Activated CD8-positive, alpha-beta memory T cell treated with anti-CD3 and anti-CD28 coated beads, Interleukin-2, amount 10 ng/mL, durations not matched to agents 7 days and 5 days (primary cell): ENCODE measurements around the gene DCTD. TPM values are rescaled to one million over a fixed set of nuclear protein-coding genes. Genes with fewer than 3 reads are reported as not detected.

Experiments used
- ATAC-seq: fragments of 150-1000 bp; cut with Tn5 transposase; one replicate; pipeline ENCODE4 v1.10.0; 2021; ENCODE audit warnings: moderate library complexity
- CTCF ChIA-PET: fragments of 350-600 bp; sonication (Branson Sonifier 250); formaldehyde crosslinking; loops from one replicate; lab custom pipeline; 2021; ENCODE audit warnings: antibody characterized with exemption; lab: Charles Lee
- DNase-seq: peaks from one replicate; pipeline ENCODE4 v3.0.0-alpha.2; 2020
- H3K27ac Mint-ChIP-seq: one replicate; pipeline ENCODE4 v1.8.0; 2021; ENCODE audit warnings: mild to moderate bottlenecking, mixed read lengths
- H3K27me3 Mint-ChIP-seq: one replicate; pipeline ENCODE4 v1.8.0; 2021; ENCODE audit warnings: mixed read lengths
- H3K36me3 Mint-ChIP-seq: one replicate; pipeline ENCODE4 v1.8.0; 2021; ENCODE audit warnings: mild to moderate bottlenecking, mixed read lengths
- H3K4me1 Mint-ChIP-seq: one replicate; pipeline ENCODE4 v1.8.0; 2021; ENCODE audit warnings: mixed read lengths
- H3K4me3 Mint-ChIP-seq: one replicate; pipeline ENCODE4 v1.8.0; 2021; ENCODE audit warnings: mild to moderate bottlenecking, moderate library complexity, mixed read lengths
- H3K9me3 Mint-ChIP-seq: one replicate; pipeline ENCODE4 v1.8.0; 2022; ENCODE audit warnings: low read depth, mixed read lengths
- total RNA-seq, 2 experiments: library from RNA; stranded (reverse); gene quantifications; one replicate each; pipeline ENCODE4 v1.2.3, GENCODE V29; 2021

The DCTD gene
- total RNA-seq, 2 experiments from 2014 or later, result 66.6 to 85.1 TPM

DNA sequence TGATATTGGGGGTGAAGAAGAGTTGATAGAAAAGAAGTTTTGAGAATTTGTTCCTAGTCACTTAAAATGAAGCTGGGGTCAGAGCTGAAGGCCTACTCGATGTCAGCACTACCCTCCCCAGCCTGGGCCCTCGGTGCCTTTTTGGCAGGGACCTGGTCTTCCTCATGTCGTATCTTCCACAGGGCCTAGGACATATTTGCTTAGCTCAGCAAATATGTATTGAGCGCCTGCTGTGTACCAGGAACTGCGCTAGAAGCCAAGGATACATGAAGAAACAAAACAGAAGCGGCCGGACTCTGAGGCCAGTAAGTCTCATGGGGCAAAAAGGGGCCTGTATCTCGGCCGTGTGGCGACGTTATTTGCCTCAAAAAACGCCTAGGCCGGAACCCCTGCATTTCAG is 44.3 kb downstream of the DCTD start:
- no peaks in the 10 kb centered on the region for H3K4me1 Mint-ChIP-seq
- H3K36me3 Mint-ChIP-seq, result no peaks in the 10 kb centered on the region
- no peak overlapping the region for H3K27ac Mint-ChIP-seq
- no peak overlapping the region for H3K4me3 Mint-ChIP-seq
- DNase-seq, result no peak
- no peaks in the 10 kb centered on the region for H3K27me3 Mint-ChIP-seq
- H3K9me3 Mint-ChIP-seq, result no peaks in the 10 kb centered on the region
- no peak for ATAC-seq
- CTCF ChIA-PET, result no interaction called here

DNA sequence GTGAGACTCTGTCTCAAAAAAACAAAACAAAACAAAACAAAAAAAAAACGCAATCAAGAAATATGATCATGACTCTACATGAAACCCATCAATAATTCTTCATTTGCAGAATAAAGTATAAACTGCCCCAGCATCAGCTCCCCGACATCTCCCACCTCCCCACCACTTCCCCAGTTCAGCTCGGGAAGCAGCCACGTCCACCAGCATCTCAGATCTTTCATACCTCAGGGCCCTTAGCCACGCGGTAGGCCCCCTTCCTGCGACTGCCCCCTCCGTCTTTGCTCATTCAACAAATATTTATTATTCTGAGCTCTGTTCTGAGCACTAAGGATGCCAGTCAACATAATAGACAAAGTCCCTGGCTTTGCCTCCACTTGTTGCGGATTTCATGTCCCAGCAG is 45.6 kb downstream of the DCTD start:
- Mint-ChIP-seq H3K36me3 (no peaks in the 10 kb centered on the region), H3K9me3 (no peaks in the 10 kb centered on the region), H3K4me1 (no peaks in the 10 kb centered on the region), H3K27ac (no peak overlapping the region), H3K27me3 (no peaks in the 10 kb centered on the region), H3K4me3 (no peak overlapping the region)
- DNase-seq (no peak), ATAC-seq (no peak)
- CTCF ChIA-PET, result no interaction called here

DNA sequence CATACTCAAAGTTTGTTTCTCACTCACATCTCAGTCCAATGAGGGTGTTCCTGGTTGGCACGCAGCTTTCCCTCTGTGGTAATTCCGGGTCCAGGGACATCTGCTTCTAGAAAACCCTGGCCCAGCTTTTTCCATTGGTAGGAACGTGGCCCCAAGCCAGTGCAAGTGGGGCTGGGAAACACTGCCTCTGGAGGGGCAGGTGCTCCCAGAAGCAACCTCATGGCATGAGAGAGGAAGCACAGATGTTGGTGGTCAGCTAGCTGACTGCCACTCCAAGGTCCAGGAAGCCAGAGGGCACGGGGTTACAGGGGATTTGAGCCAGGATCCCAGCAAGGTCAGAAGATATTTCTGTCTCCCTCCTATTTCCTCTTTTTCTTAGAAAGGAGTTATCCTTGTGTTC is 47.5 kb downstream of the DCTD start:
- ATAC-seq (no peak), DNase-seq (no peak)
- no peaks in the 10 kb centered on the region for H3K27me3 Mint-ChIP-seq
- H3K36me3 Mint-ChIP-seq, result no peaks in the 10 kb centered on the region
- H3K27ac Mint-ChIP-seq, result no peak overlapping the region
- H3K4me3 Mint-ChIP-seq, result no peak overlapping the region
- no peaks in the 10 kb centered on the region for H3K4me1 Mint-ChIP-seq
- CTCF ChIA-PET, result no interaction called here
- H3K9me3 Mint-ChIP-seq, result no peaks in the 10 kb centered on the region

GRCh38 chr4:182866746-182867145 is 50.4 kb downstream of the DCTD start:
- no peak overlapping the region for H3K27ac Mint-ChIP-seq
- ATAC-seq, result no peak
- no peak for DNase-seq
- CTCF ChIA-PET, result no interaction called here
- H3K27me3 Mint-ChIP-seq, result no peaks in the 10 kb centered on the region
- no peaks in the 10 kb centered on the region for H3K4me1 Mint-ChIP-seq
- no peaks in the 10 kb centered on the region for H3K9me3 Mint-ChIP-seq
- H3K4me3 Mint-ChIP-seq, result no peak overlapping the region
- H3K36me3 Mint-ChIP-seq, result no peaks in the 10 kb centered on the region

GRCh38 chr4:182863501-182863900 is 53.7 kb downstream of the DCTD start:
- H3K4me3 Mint-ChIP-seq, result no peak overlapping the region
- ATAC-seq (no peak), DNase-seq (no peak)
- no peaks in the 10 kb centered on the region for H3K4me1 Mint-ChIP-seq
- CTCF ChIA-PET, result no interaction called here
- H3K9me3 Mint-ChIP-seq, result no peaks in the 10 kb centered on the region
- no peaks in the 10 kb centered on the region for H3K36me3 Mint-ChIP-seq
- H3K27me3 Mint-ChIP-seq, result no peaks in the 10 kb centered on the region
- H3K27ac Mint-ChIP-seq, result no peak overlapping the region

- CTCF ChIA-PET, result no interaction called here
- ATAC-seq (no peak), DNase-seq (no peak)
- no peaks in the 10 kb centered on the region for H3K9me3 Mint-ChIP-seq
- no peaks in the 10 kb centered on the region for H3K27me3 Mint-ChIP-seq
- no peaks in the 10 kb centered on the region for H3K36me3 Mint-ChIP-seq
- H3K4me3 Mint-ChIP-seq, result no peak overlapping the region
- H3K4me1 Mint-ChIP-seq, result no peaks in the 10 kb centered on the region
- H3K27ac Mint-ChIP-seq, result no peak overlapping the region
These were observed 54.3 kb downstream of the DCTD start for GRCh38 chr4:182862921-182863320.

DNA sequence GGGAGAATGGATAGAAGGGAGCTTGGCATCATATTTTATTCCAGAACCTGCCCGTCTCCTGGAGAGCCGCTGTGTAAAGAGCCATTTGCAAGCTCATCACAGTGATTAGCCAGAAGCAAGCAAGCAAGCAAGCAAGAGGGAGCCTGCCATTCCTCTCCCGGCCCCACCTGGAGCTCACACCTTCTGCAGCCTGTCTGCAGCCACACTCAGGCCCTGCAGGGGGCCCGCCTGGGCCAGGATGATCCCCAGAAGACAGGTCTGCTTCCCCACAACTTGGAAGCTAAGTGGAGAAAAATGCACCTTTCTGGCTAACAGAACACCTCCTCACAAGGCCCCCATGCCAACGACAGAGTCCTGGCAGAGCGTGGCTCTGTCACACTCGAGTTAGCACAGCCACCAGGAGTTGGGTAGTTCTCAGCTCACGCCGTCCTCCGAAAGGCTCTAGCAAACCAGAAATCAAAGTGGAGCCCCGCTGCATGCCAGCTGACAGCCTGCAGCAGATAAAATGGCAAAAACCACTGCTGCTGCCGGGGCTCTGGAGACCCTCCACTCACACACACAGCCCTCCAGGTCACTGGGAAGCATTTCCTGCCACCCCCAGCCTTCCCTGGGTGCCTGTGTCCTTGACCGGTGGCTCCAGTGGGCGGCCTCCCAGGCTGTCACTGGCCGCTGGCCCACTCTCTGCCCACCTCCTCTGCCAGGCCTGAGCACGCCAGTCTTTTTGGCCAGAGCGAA is 54.9 kb downstream of the DCTD start:
- no peak overlapping the region for H3K27ac Mint-ChIP-seq
- H3K4me3 Mint-ChIP-seq, result no peak overlapping the region
- H3K4me1 Mint-ChIP-seq, result no peaks in the 10 kb centered on the region
- no peaks in the 10 kb centered on the region for H3K9me3 Mint-ChIP-seq
- H3K36me3 Mint-ChIP-seq, result no peaks in the 10 kb centered on the region
- no peaks in the 10 kb centered on the region for H3K27me3 Mint-ChIP-seq
- ATAC-seq (no peak), DNase-seq (no peak)
- CTCF ChIA-PET, result no interaction called here

DNA sequence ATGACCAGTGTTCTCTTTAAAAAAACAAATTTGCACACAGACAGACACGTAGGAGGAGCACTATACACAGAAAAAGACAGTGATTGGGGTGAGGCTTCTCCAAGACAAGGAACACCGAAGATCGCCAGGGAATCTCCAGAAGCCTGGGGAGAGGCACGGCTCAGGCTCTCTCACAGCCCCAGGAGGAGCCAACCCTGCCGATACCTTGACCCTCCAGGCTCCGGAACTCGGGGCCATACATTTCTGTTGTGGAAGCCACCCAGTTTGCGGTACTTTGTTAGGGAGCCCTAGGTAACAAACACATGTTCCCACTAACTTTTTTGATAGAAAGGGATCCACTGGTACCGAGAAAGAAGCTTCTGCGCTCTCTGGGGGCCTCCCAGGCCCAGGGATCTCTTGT is 55.8 kb downstream of the DCTD start:
- no peaks in the 10 kb centered on the region for H3K27me3 Mint-ChIP-seq
- no peak for ATAC-seq
- H3K9me3 Mint-ChIP-seq, result no peaks in the 10 kb centered on the region
- H3K4me1 Mint-ChIP-seq, result no peaks in the 10 kb centered on the region
- no peak overlapping the region for H3K27ac Mint-ChIP-seq
- no peaks in the 10 kb centered on the region for H3K36me3 Mint-ChIP-seq
- no peak overlapping the region for H3K4me3 Mint-ChIP-seq
- no peak for DNase-seq
- CTCF ChIA-PET, result no interaction called here

GRCh38 chr4:182859730-182860129 is 57.5 kb downstream of the DCTD start:
- H3K9me3 Mint-ChIP-seq, result no peaks in the 10 kb centered on the region
- no peak overlapping the region for H3K27ac Mint-ChIP-seq
- H3K4me1 Mint-ChIP-seq, result no peaks in the 10 kb centered on the region
- no peaks in the 10 kb centered on the region for H3K27me3 Mint-ChIP-seq
- CTCF ChIA-PET, result no interaction called here
- no peak overlapping the region for H3K4me3 Mint-ChIP-seq
- no peaks in the 10 kb centered on the region for H3K36me3 Mint-ChIP-seq
- no peak for ATAC-seq
- no peak for DNase-seq

GRCh38 chr4:182858711-182859110 is 58.5 kb downstream of the DCTD start:
- no peaks in the 10 kb centered on the region for H3K9me3 Mint-ChIP-seq
- CTCF ChIA-PET, result no interaction called here
- no peak overlapping the region for H3K4me3 Mint-ChIP-seq
- H3K27me3 Mint-ChIP-seq, result no peaks in the 10 kb centered on the region
- ATAC-seq, result no peak
- no peak for DNase-seq
- H3K27ac Mint-ChIP-seq, result no peak overlapping the region
- no peaks in the 10 kb centered on the region for H3K36me3 Mint-ChIP-seq
- no peaks in the 10 kb centered on the region for H3K4me1 Mint-ChIP-seq

GRCh38 chr4:182856862-182857261 is 60.3 kb downstream of the DCTD start:
- H3K36me3 Mint-ChIP-seq, result no peaks in the 10 kb centered on the region
- H3K27me3 Mint-ChIP-seq, result no peaks in the 10 kb centered on the region
- H3K27ac Mint-ChIP-seq, result no peak overlapping the region
- no peak overlapping the region for H3K4me3 Mint-ChIP-seq
- DNase-seq (no peak), ATAC-seq (no peak)
- no peaks in the 10 kb centered on the region for H3K4me1 Mint-ChIP-seq
- CTCF ChIA-PET, result no interaction called here
- H3K9me3 Mint-ChIP-seq, result no peaks in the 10 kb centered on the region

DNA sequence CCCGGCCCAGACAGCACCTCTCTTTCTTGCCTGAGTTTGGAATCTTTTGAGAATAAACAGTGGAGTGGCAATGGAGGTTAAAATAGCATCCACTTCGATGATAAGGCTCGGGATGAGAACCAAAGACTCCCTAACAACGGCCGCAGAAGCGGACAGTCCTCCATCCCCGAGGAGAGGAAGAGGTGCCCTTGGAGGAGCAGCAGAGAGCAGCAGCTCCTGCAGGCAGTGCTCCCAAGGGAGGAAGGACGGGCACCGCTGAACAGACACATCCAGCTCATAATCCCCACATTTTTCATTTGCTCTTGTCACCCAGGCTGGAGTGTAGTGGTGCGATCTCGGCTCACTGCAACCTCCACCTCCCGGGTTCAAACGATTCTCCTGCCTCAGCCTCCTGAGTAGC is 61.3 kb downstream of the DCTD start:
- no peak for DNase-seq
- CTCF ChIA-PET, result no interaction called here
- Mint-ChIP-seq H3K4me3 (no peak overlapping the region), H3K36me3 (no peaks in the 10 kb centered on the region), H3K9me3 (no peaks in the 10 kb centered on the region), H3K4me1 (no peaks in the 10 kb centered on the region), H3K27me3 (no peaks in the 10 kb centered on the region), H3K27ac (no peak overlapping the region)
- ATAC-seq, result no peak

DNA sequence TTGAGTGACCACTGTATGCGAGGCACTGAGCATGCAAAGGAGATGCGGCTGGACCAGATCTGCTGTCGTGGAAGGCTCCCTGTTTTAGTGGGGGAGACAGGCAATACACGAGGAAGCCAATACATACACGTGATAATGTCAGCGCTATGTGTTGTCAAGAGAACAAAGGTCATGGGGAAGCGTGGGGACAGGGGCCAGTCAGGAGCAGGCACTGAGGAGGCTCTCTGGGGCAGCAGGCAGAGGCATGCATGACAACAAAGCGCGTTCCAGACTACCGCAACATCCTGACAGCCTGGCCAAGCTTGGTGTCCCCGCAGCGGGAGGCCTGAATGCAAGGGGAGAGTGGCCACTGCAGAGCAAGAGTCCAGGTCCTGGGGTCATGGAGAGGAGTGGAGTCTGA is 61.9 kb downstream of the DCTD start:
- ATAC-seq (no peak), DNase-seq (no peak)
- Mint-ChIP-seq H3K4me1 (no peaks in the 10 kb centered on the region), H3K9me3 (no peaks in the 10 kb centered on the region), H3K27ac (no peak overlapping the region), H3K4me3 (no peak overlapping the region), H3K36me3 (no peaks in the 10 kb centered on the region), H3K27me3 (no peaks in the 10 kb centered on the region)
- CTCF ChIA-PET, result no interaction called here

- H3K4me1 Mint-ChIP-seq, result no peaks in the 10 kb centered on the region
- H3K36me3 Mint-ChIP-seq, result no peaks in the 10 kb centered on the region
- H3K27ac Mint-ChIP-seq, result no peak overlapping the region
- ATAC-seq, result no peak
- no peak overlapping the region for H3K4me3 Mint-ChIP-seq
- H3K27me3 Mint-ChIP-seq, result no peaks in the 10 kb centered on the region
- no peaks in the 10 kb centered on the region for H3K9me3 Mint-ChIP-seq
- no peak for DNase-seq
- CTCF ChIA-PET, result no interaction called here
These were observed 62.7 kb downstream of the DCTD start for GRCh38 chr4:182854466-182854865.
